GM19328 (cell line): Measurements from ENCODE around the gene CCDC136.
A peak's percentile ranks its signal among the peaks of the same experiment; 100 is the strongest.

Experiments
- ATAC-seq: cut with Tn5 transposase; IDR thresholded peaks from one replicate; pipeline ENCODE4 v1.9.1; 2021; ENCODE audit warnings: mild to moderate bottlenecking, moderate library complexity; ENCODE audit not compliant: unreplicated experiment

Gene CCDC136

DNA sequence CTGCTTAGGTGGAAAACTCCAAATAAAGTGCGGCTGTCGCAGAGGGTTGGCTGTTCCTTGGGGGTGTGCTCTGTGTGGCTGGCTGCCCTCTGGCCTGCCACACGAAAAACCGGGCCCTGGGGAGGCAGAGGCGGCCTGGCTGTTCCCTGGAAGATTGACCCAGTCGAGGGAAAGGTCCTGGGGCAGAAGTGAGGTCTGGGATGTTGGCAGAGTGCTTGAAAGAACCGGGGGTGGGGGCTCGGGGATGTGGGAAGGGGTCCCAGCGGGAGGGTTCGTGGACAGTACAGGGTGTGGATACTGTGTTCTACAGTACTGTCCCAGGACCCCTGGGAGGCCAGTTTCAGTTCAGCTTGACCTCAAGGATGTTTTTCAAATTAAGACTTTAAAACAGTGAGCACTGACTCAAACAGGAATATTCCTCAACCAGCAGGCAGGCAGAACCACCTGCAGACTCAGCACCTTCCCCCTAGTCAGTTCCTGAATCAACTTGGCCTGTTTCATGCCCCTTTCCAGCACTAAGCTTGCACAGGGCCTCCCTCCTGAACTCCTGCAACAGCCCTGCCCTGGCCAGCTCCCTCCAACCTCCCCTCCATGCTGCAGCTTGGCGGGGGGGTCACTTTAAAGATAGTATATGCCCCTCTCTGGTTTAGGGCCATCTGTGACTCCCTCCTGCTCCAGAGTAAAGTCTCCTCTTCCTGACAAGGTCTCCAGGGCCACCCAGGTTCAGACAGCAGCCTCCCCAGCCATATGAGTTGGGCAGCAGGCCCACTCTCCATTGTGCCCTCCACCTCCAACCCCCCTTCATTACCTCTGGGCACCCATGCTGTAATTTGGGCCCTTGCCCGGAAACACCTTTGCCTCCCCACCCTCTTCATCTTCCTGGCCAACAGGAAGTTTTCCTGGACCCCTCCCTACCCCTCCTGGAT lies 67.7 kb downstream of the CCDC136 start:
- ATAC-seq: no peak

DNA sequence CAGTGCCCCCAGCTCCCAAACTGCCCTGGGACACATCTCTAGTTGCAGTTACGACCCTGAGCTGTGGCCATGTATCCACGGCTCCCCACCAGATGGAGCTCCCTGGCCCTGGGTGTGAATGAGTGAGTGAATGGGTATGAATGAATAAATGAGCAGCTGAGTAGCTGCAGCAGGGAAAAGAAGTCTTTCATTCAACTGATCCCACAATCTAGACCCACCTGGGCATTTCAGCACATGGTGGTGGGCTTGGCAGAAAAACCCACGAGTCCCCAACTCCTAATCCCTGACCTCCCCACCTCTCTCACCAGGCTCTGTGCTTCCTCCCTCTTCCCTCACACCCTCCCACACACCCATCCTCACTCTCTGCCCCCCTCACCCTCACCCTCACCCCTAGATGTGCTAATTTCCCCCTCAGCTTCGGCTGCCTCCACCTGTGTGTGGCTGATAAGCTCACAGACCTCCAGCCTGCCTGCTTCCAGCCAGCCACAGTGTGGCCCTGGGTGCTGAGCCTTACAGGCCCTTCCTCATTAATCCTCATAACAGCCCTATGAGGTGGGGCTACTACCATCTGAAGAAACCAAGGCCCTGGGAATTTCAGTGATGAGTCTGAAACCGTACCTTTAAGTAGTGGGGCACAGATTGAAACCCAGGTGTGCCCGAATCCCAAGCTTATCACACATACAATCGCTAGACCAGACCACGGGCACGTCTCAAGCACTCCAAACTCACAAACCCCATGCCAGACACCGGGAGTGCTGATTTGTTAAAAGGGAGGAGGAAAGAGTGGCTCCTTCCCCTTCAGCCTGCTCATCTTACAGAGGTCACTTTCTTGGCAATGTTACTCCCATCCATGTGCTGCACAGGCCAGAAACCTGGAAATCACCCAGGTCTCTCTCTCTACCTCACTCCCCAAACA lies 68.6 kb downstream of the CCDC136 start:
- no peak for ATAC-seq

- no peak for ATAC-seq
These were observed 70.3 kb downstream of the CCDC136 start for GRCh38 chr7:128861957-128862570.

DNA sequence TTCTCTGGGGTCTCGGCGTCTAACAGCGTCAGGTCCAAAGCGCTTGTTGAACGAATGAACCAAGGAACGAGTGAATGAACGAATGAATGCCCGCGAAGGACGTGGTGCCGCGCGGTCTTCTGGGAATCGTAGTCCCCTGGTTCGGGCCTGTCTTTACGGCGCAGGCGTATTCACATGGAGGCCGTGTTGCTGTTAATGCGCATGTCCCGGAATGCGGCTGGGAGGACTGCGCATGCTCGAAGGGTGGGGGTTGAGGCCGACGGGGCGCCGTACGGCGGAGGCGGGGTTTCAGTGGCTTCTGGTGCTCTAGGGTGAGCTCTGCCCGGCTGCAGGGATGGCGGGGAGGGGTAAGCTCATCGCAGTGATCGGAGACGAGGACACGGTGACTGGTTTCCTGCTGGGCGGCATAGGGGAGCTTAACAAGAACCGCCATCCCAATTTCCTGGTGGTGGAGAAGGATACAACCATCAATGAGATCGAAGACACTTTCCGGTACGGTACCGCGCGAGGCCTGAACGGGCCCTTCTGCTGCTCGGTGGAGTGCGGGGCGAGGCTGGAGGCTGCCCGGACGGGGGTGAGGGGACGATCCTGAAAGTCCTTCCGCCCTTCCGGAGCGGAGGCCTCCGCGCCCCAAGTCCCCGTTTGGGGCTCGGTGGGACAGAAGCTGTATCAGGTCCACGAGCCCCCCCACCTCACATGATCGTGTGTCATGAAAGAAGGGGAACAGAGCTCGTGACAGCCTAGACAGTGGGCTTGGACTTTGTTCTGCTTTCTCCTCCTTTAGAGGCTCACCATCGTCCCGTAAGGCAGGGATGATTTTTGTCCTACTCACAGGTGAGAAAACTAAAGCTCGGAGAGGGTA lies 71.0 kb downstream of the CCDC136 start, which contains the start of gene ATP6V1F:
ATP6V1F (plus strand) TSS at position 286 of the 862 bp plus-strand sequence; CDS start at position 335, 49 bp downstream.
- ATAC-seq: peak; percentile 79

- ATAC-seq: no peak
These were observed 71.7 kb downstream of the CCDC136 start for GRCh38 chr7:128863433-128863989.

- ATAC-seq: no peak
These were observed 73.5 kb downstream of the CCDC136 start for GRCh38 chr7:128865303-128865702.

GRCh38 chr7:128865996-128866877 lies 74.5 kb downstream of the CCDC136 start:
- ATAC-seq: no peak

GRCh38 chr7:128867241-128867640 lies 75.5 kb downstream of the CCDC136 start:
- ATAC-seq: no peak

GRCh38 chr7:128867842-128868623 lies 76.3 kb downstream of the CCDC136 start:
- ATAC-seq: no peak

DNA sequence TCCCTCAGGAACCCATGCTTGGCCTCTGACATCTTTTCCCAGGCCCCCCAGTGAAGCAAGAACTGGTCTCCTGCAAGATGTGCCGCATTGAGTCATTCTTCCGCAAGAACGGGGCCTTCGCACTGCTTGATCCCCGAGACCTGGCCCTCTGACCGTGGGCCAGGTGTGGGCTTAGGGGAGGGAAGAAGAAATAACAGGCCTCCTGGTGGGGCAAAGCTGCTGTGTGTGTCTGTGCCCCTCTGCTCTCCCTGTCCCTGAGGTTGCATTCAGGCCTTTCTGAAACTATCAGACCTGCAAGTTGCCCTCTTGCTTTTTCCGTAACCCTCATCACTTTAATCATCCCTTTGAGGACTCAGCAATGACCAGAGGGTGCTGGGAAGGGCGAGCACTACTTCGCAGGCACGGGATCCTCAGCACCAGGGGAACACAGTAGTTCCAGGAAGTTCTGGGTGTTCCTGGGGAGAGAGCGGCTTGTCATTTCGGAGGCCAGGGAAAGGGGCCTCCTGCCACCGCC lies 76.9 kb downstream of the CCDC136 start:
- ATAC-seq: no peak

DNA sequence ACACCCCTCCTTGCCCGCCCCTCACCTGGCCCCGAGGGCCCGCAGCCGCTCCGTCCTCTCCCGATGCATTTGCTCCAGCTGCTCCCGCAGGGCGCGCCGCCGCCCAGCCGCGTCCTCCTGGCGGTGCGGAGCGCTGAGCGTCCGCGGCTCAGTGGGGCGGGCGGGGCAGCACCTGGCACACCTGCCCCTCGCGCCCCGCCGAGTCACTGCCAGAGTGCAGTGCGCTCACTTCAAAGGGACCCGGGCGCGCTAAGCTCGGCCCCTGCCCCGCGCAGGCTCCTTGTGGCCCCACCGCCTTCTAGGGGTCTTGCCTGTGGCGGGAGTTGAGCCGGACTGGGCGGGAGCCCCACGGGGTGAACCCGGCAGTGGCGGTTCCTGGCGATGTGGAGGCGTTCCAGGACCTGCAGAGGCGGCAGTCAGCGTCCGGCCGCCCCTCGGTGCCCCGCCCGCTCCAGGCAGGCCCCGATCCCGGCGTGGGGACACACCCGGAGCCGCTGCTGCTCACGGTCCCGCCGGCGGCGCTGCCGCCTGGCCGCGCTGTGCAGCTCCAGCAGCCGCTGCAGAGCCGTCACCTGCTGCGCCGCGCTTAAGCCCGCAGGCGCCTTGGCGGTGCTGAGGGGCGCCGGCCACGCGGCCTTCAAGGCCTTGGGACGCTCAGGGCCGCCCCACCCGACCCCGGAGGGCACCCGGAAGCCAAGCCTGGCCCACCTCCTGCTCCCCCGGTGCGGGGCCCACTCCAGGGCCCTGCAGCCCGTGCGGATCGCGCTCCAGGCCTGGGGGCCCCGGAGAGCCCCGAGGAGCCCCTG lies 77.6 kb downstream of the CCDC136 start:
- ATAC-seq: no peak

- ATAC-seq: no peak
These were observed 78.1 kb downstream of the CCDC136 start for GRCh38 chr7:128869944-128870285.

GRCh38 chr7:128871050-128871449 lies 79.3 kb downstream of the CCDC136 start:
- ATAC-seq: no peak
